K562 (cell line): Measurements from ENCODE around the gene SUSD5. TPM values are rescaled to one million over a fixed set of nuclear protein-coding genes. Genes with fewer than 3 reads are reported as not detected.

ENCODE experiments used
- ATAC-seq: fragments of 200-7000 bp; cut with Tn5 transposase; 3 replicates; pipeline ENCODE4 v1.9.1; 2020; ENCODE audit warnings: moderate library complexity
- BruUV-seq: library from RNA; stranded (reverse); fragments of 400-500 nt; replicated peaks from 2 replicates; lab custom pipeline; 2021; lab: Mats Ljungman, UMichigan
- CTCF ChIA-PET: fragments of 300-600 bp; formaldehyde crosslinking; extraction: SDS; loops from one replicate; lab custom pipeline; 2021; ENCODE audit warnings: low intra/inter-chr PET ratio; lab: Yijun Ruan, JAX
- POLR2A ChIA-PET: fragments of 300-600, 350-650 bp; sonication (Branson Sonifier 250); formaldehyde crosslinking; extraction: SDS; loops from one replicate; lab custom pipeline; 2021; ENCODE audit warnings: antibody characterized with exemption, inconsistent platforms; lab: Yijun Ruan, JAX
- DNase-seq, 4 experiments: peaks; one replicate each; pipeline versions ENCODE4 v3.0.0 to v3.0.0-alpha.2; 2011 to 2018; ENCODE audit warnings: low spot score in 3 of 4, mixed read lengths in 3 of 4; ENCODE audit errors: extremely low read depth in 1 of 4
- FAIRE-seq: peaks from 2 replicates; lab custom pipeline; 2011; peaks lifted over from hg19 to GRCh38; lab: Jason Lieb, UNC
- H2AFZ ChIP-seq: 2 replicates; pipeline ENCODE4 v1.6.0; 2011; ENCODE audit warnings: low read depth, low read length, control low read depth, inconsistent platforms
- H3K27ac ChIP-seq: fragments of 200-600 bp; 3 replicates; pipeline ENCODE4 v1.8.0; 2011; ENCODE audit warnings: low read depth, mild to moderate bottlenecking, control low read depth, inconsistent platforms, low read length, moderate library complexity, mixed read lengths; ENCODE audit errors: extremely low read depth
- H3K27me3 ChIP-seq, 2 experiments: fragments of 300-600 bp in 1 of 2; 2 replicates in 1 of 2; 3 replicates in 1 of 2; pipeline versions ENCODE4 v1.6.0 to v1.8.0; 2011; ENCODE audit warnings: inconsistent platforms in 2 of 2, low read length in 2 of 2, mild to moderate bottlenecking in 1 of 2, mixed read lengths in 1 of 2, moderate library complexity in 1 of 2; ENCODE audit not compliant: control insufficient read depth in 2 of 2, insufficient read depth in 2 of 2
- H3K36me3 ChIP-seq: fragments of 300-600 bp; 3 replicates; pipeline ENCODE4 v1.8.0; 2011; ENCODE audit warnings: mild to moderate bottlenecking, low read length, inconsistent platforms; ENCODE audit not compliant: control insufficient read depth, insufficient read depth
- H3K4me1 ChIP-seq, 2 experiments: fragments of 200-600 bp in 1 of 2; replicated peaks in 1 of 2; 2 replicates in 1 of 2; 3 replicates in 1 of 2; pipeline versions ENCODE4 v1.5.1 to v1.8.0; 2011; ENCODE audit warnings: inconsistent platforms in 2 of 2, low read length in 2 of 2, mild to moderate bottlenecking in 1 of 2, mixed read lengths in 1 of 2, moderate library complexity in 1 of 2; ENCODE audit not compliant: control insufficient read depth in 2 of 2, insufficient read depth in 2 of 2
- H3K4me2 ChIP-seq: 2 replicates; pipeline ENCODE4 v1.6.1; 2011; ENCODE audit warnings: low read length, control low read depth, inconsistent platforms, mixed read lengths; ENCODE audit not compliant: insufficient read depth
- H3K4me3 ChIP-seq: fragments of 200-600 bp; sonication (generic), shearing (Covaris generic); 2 replicates; pipeline ENCODE4 v1.5.1; 2016; ENCODE audit warnings: control low read depth, inconsistent platforms
- H3K79me2 ChIP-seq: fragments of 200-600 bp; 3 replicates; pipeline ENCODE4 v1.8.0; 2011; ENCODE audit warnings: low read length, inconsistent platforms; ENCODE audit not compliant: control insufficient read depth, insufficient read depth
- H3K9ac ChIP-seq, 2 experiments: 2 replicates each; pipeline versions ENCODE4 v1.6.0 to v1.6.1; 2011; ENCODE audit warnings: low read depth in 2 of 2, low read length in 2 of 2, control low read depth in 1 of 2, inconsistent platforms in 1 of 2, mild to moderate bottlenecking in 1 of 2, mixed read lengths in 1 of 2; ENCODE audit not compliant: insufficient read depth in 1 of 2
- H3K9me1 ChIP-seq: one replicate; pipeline ENCODE4 v1.6.0; 2011; ENCODE audit warnings: inconsistent platforms, mild to moderate bottlenecking, low read length, moderate library complexity; ENCODE audit not compliant: control insufficient read depth, insufficient read depth
- H3K9me3 ChIP-seq: replicated peaks from 2 replicates; pipeline ENCODE4 v1.5.1; 2011; ENCODE audit warnings: low read depth, low read length, inconsistent platforms; ENCODE audit not compliant: control insufficient read depth, insufficient read depth
- H4K20me1 ChIP-seq: replicated peaks from 2 replicates; pipeline ENCODE4 v1.6.1; 2011; ENCODE audit warnings: low read length, inconsistent platforms, mixed read lengths; ENCODE audit not compliant: control insufficient read depth, insufficient read depth
- ARID4B ChIP-seq: sonication (generic); formaldehyde crosslinking; IDR thresholded peaks from 2 replicates; pipeline ENCODE4 v1.8.0; 2022; ENCODE audit warnings: mild to moderate bottlenecking, missing genetic modification reagents
- ATF6 ChIP-seq: sonication (generic); formaldehyde crosslinking; IDR thresholded peaks from 2 replicates; pipeline ENCODE4 v1.4.0; 2020; ENCODE audit warnings: mild to moderate bottlenecking, missing genetic modification reagents
- CBFA2T3 ChIP-seq: fragments of 450-650 bp; IDR thresholded peaks from 2 replicates; pipeline ENCODE4 v1.6.1; 2017
- COPS2 ChIP-seq: fragments of 450-650 bp; conservative IDR thresholded peaks from 2 replicates; pipeline ENCODE4 v1.6.1; 2016; ENCODE audit warnings: mild to moderate bottlenecking, moderate library complexity
- ILK ChIP-seq: fragments of 450-650 bp; IDR thresholded peaks from 2 replicates; pipeline ENCODE4 v1.6.1; 2016; ENCODE audit warnings: missing genetic modification characterization, low read depth, mild to moderate bottlenecking, missing compliant biosample characterization, moderate library complexity, borderline replicate concordance
- KDM2B ChIP-seq: fragments of 250-450 bp; sonication (Bioruptor Pico); IDR thresholded peaks from 2 replicates; pipeline ENCODE4 v1.8.0; 2021; ENCODE audit warnings: mild to moderate bottlenecking, moderate library complexity
- NCOA2 ChIP-seq, 2 experiments: fragments of 450-650 bp; IDR thresholded peaks; 2 replicates each; pipeline ENCODE4 v1.6.1; 2018; ENCODE audit warnings: mild to moderate bottlenecking in 2 of 2, moderate library complexity in 1 of 2; ENCODE audit not compliant: partially characterized antibody in 2 of 2
- PHB ChIP-seq: fragments of 250-450 bp; sonication (Bioruptor Pico); IDR thresholded peaks from 2 replicates; pipeline ENCODE4 v1.5.0; 2021
- RUNX1 ChIP-seq: sonication (generic); IDR thresholded peaks from 2 replicates; pipeline ENCODE4 v1.6.1; 2016; ENCODE audit warnings: antibody characterized with exemption, low read depth
- SMAD2 ChIP-seq: fragments of 150-350 bp; IDR thresholded peaks from 2 replicates; pipeline ENCODE4 v1.6.1; 2014; ENCODE audit warnings: low read depth, mild to moderate bottlenecking, low read length
- SMARCE1 ChIP-seq: fragments of 450-650 bp; IDR thresholded peaks from 2 replicates; pipeline ENCODE4 v1.7.1; 2016; ENCODE audit warnings: mild to moderate bottlenecking
- ZNF140 ChIP-seq: fragments of 250-450 bp; sonication (Bioruptor Pico); IDR thresholded peaks from 2 replicates; pipeline ENCODE4 v1.8.0; 2021; ENCODE audit warnings: moderate library complexity, mild to moderate bottlenecking, inconsistent platforms
- ZNF695 ChIP-seq: fragments of 450-650 bp; formaldehyde crosslinking; IDR thresholded peaks from 2 replicates; pipeline ENCODE4 v1.4.0; 2020; ENCODE audit warnings: mild to moderate bottlenecking, moderate library complexity
- ZNF778 ChIP-seq: fragments of 450-650 bp; formaldehyde crosslinking; IDR thresholded peaks from 2 replicates; pipeline ENCODE4 v1.4.0; 2020; ENCODE audit warnings: mild to moderate bottlenecking, moderate library complexity
- WGBS: fragments of 100-300 bp; shearing (Covaris generic); methylation state at CpG from one replicate; pipeline ENCODE4 v1.1.6; 2016; ENCODE audit warnings: low coverage, mixed read lengths; ENCODE audit not compliant: insufficient coverage; ENCODE audit errors: missing lambda C conversion rate; 5-methylcytosine and 5-hydroxymethylcytosine counted together
- in situ Hi-C: fragments of 300-500 bp; cut with MboI; formaldehyde crosslinking; loops from 4 replicates; pipeline ENCODE4 v1.15.0; 2018; ENCODE audit warnings: inconsistent platforms, mixed read lengths
- intact Hi-C: fragments of 100-400 bp; cut with micrococcal nuclease; formaldehyde crosslinking; loops from 2 replicates; pipeline ENCODE4 v1.14.2; 2022
- polyA plus RNA-seq, 8 experiments: library from polyadenylated mRNA; depleted of rRNA in 4 of 8; stranded (reverse) in 5 of 8; unstranded in 3 of 8; fragments of >200 nt; fragmentation: Nextera tagmentation in 2 of 8; fragmentation: Illumina TruSeq in 1 of 8; extraction: Ambion mirVana in 2 of 8; extraction: Trizol in 1 of 8; gene quantifications; 2 replicates each; pipeline versions ENCODE4 v1.2.1 to v1.2.3, GENCODE V29; 2011 to 2014; ENCODE audit warnings: inconsistent platforms in 1 of 8, missing spikeins in 1 of 8
- total RNA-seq, 7 experiments: library from RNA; depleted of rRNA in 6 of 7; stranded (reverse); fragments of >200 nt in 6 of 7; fragmentation: Illumina TruSeq in 2 of 7; extraction: Trizol in 2 of 7; gene quantifications; 2 replicates each; pipeline versions ENCODE4 v1.2.1 to v1.2.3, GENCODE V29; 2011 to 2021; ENCODE audit warnings: low replicate concordance in 1 of 7

SUSD5 gene
- total and polyA plus RNA-seq, 9 of the 15 experiments (the other 6 are each of a cell fraction or from before 2014, with no cell fraction given): not detected

DNA sequence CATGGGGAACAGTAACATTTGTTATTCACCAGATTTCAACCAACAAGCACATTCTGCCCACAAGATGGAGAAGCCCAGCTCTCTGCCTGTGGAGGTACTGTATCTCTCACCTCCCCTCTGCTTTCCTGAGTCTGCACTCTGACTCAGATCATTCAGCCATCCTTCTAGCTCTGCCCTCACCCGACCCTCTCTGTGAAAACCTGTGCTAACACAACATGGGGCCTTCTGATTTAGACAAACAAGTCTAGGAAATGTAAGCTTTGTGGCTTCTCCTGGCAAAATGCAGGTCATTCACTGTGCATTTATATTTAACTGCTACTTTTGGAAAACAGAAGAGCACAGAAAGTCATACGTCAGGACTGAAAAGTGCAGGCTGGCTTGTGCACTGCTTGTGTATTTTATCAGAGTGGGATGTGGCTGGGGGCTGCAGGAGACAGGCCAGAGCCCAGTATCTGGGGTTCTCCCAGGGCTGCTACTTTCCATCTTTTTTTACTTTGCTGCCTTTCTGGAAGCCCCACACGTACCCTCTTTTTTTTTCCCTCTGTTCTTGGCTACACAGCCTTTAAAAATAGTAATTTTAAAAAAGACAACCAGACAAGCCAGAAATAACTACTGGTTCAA, 50.8 kb downstream of the SUSD5 start:
- TF ChIP-seq NCOA2 (IDR thresholded peaks at IDR 0.05; ENCODE audit: partially characterized antibody in 2 of 2): no peak
- no peak for TF ChIP-seq SMAD2
- no peak for TF ChIP-seq ZNF778 (CRISPR knock-in tag)
- TF ChIP-seq PHB (CRISPR knock-in tag): no peak
- no peak for TF ChIP-seq COPS2
- TF ChIP-seq ARID4B (CRISPR knock-in tag): no peak
- no peak for TF ChIP-seq ILK (tag)
- TF ChIP-seq ZNF140: no peak
- no peak for TF ChIP-seq ZNF695 (CRISPR knock-in tag)
- TF ChIP-seq SMARCE1: no peak
- TF ChIP-seq ATF6 (CRISPR knock-in tag): no peak
- no peak for TF ChIP-seq CBFA2T3
- no peak for TF ChIP-seq KDM2B (CRISPR knock-in tag)
- no peak for TF ChIP-seq RUNX1

More for the DNA sequence above, 50.8 kb downstream of the SUSD5 start:
- POLR2A ChIA-PET: interaction anchor here (0.7 to 2.7 kb wide), 5 partner anchors 9 to 206 kb away, joined by 3 to 9 read pairs (median 4); no protein-coding TSS in a partner anchor
- intact Hi-C loops (no loop called here), in situ Hi-C loops (no loop called here)
- WGBS: 8% methylated on average over 3 of the region's 3 CpGs
- Histone ChIP-seq H3K4me2 (no peak overlapping the region), H2AFZ (no peak overlapping the region), H4K20me1 (no peaks in the 10 kb centered on the region), H3K4me3 (no peak overlapping the region), H3K79me2 (no peaks in the 10 kb centered on the region), H3K27ac (no peak overlapping the region), H3K9me3 (no peaks in the 10 kb centered on the region), H3K4me1 (no peaks in the 10 kb centered on the region; a peak in 1 of 5 replicates), H3K9ac (no peak overlapping the region), H3K36me3 (no peaks in the 10 kb centered on the region), H3K9me1 (no peaks in the 10 kb centered on the region), H3K27me3 (peaks cover 15 to 26% of the 10 kb centered on the region in 2 experiments)
- no peak for ATAC-seq
- CTCF ChIA-PET: no interaction called here
- no TSS peak for BruUV-seq
- DNase-seq: peak in 1 of 4 experiments; percentile 3
- no peak for FAIRE-seq
